ENCODE results near the gene ARX. TPM values are rescaled to one million over a fixed set of nuclear protein-coding genes. Genes with fewer than 3 reads are reported as not detected.

Gene ARX
- total RNA-seq, 3 donors from 2014 or later: 0.13 to 1.0 (median 0.63) TPM

GRCh38 chrX:25005382-25006185 lies 10.2 kb downstream of the ARX start:
- TF ChIP-seq, protein P1, sequence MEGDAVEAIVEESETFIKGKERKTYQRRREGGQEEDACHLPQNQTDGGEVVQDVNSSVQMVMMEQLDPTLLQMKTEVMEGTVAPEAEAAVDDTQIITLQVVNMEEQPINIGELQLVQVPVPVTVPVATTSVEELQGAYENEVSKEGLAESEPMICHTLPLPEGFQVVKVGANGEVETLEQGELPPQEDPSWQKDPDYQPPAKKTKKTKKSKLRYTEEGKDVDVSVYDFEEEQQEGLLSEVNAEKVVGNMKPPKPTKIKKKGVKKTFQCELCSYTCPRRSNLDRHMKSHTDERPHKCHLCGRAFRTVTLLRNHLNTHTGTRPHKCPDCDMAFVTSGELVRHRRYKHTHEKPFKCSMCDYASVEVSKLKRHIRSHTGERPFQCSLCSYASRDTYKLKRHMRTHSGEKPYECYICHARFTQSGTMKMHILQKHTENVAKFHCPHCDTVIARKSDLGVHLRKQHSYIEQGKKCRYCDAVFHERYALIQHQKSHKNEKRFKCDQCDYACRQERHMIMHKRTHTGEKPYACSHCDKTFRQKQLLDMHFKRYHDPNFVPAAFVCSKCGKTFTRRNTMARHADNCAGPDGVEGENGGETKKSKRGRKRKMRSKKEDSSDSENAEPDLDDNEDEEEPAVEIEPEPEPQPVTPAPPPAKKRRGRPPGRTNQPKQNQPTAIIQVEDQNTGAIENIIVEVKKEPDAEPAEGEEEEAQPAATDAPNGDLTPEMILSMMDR (IDR thresholded peaks at IDR 0.05): no peak
- Histone ChIP-seq H3K4me3 (no peak overlapping the region), H3K9me3 (no peaks in the 10 kb centered on the region), H3K36me3 (ENCODE audit: low read depth) (no peaks in the 10 kb centered on the region), H3K4me1 (ENCODE audit: low read depth) (peaks cover 3% of the 10 kb centered on the region)
- DNase-seq: no peak
- no peak for ATAC-seq
- intact Hi-C loops (cut with DNase I, micrococcal nuclease): no loop called here

DNA sequence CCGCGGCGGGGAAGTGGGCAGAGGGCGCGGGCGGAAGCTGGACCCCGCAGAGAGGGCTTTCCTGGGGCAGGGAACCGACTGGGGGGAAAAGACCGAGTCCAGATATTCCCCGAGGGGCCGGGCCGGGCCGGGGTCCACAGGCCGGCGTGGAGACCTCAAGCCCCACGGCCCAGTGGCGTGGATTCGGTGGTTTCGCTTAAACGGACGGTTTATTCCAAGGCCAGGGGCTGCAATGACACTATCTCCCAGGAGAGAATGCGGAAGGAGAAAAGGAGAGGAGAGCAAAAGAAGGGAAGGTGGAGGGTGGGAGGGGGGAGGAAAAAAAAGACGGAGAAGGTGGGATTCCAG lies 10.8 kb downstream of the ARX start:
- ATAC-seq (no peak), DNase-seq (no peak)
- no peaks in the 10 kb centered on the region for H3K36me3 ChIP-seq (ENCODE audit: low read depth)
- H3K4me1 ChIP-seq (ENCODE audit: low read depth): peaks cover 3% of the 10 kb centered on the region
- intact Hi-C loops (cut with DNase I, micrococcal nuclease): no loop called here
- TF ChIP-seq, protein P1 (IDR thresholded peaks at IDR 0.05): no peak
- H3K4me3 ChIP-seq: no peak overlapping the region
- H3K9me3 ChIP-seq: no peaks in the 10 kb centered on the region

- ATAC-seq (peak; percentile 37), DNase-seq (no peak)
- TF ChIP-seq, protein P1 (IDR thresholded peaks at IDR 0.05): no peak
- intact Hi-C loops (cut with DNase I, micrococcal nuclease): no loop called here
- Histone ChIP-seq H3K36me3 (ENCODE audit: low read depth) (no peaks in the 10 kb centered on the region), H3K9me3 (no peaks in the 10 kb centered on the region), H3K4me1 (ENCODE audit: low read depth) (peaks cover 3% of the 10 kb centered on the region), H3K4me3 (no peak overlapping the region)
Observed at GRCh38 chrX:25004485-25005032, 11.2 kb downstream of the ARX start.

GRCh38 chrX:25004040-25004439 lies 11.7 kb downstream of the ARX start:
- Histone ChIP-seq H3K4me1 (ENCODE audit: low read depth) (peaks cover 3% of the 10 kb centered on the region), H3K9me3 (no peaks in the 10 kb centered on the region), H3K4me3 (no peak overlapping the region), H3K36me3 (ENCODE audit: low read depth) (no peaks in the 10 kb centered on the region)
- ATAC-seq (no peak), DNase-seq (no peak)
- TF ChIP-seq, protein P1 (IDR thresholded peaks at IDR 0.05): no peak
- intact Hi-C loops (cut with DNase I, micrococcal nuclease): no loop called here

- no peaks in the 10 kb centered on the region for H3K36me3 ChIP-seq (ENCODE audit: low read depth)
- ATAC-seq (peak; percentile 71), DNase-seq (peak in 1 of 3 donors; percentile 43)
- intact Hi-C loops (cut with DNase I, micrococcal nuclease): no loop called here
- H3K4me3 ChIP-seq: no peak overlapping the region
- no peaks in the 10 kb centered on the region for H3K9me3 ChIP-seq
- TF ChIP-seq, protein P1 (IDR thresholded peaks at IDR 0.05): no peak
- peaks cover 3% of the 10 kb centered on the region for H3K4me1 ChIP-seq (ENCODE audit: low read depth)
Observed at GRCh38 chrX:25003066-25003849, 12.5 kb downstream of the ARX start.
